ENCODE measurements around the gene TGFBR2.

DNA sequence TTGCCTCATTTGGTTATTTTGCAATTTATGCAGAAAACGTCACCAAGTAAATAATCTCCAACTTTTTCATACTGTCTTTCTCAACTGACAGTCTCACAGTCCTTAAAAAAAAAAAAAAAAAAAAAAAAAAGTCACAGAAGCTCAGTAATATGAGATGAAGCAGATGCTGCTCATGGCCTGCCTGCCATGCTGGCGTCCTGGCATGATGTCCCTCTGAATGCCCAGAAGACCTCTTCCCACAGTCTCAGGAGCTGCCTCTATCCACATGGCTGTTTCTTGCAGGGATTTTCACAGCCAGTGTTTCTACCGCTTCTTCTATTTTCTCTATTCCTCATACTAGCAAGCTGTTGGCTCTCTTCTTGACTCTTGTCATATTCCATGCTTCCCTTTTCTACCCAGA, 87.7 kb downstream of the TGFBR2 start:
- TF ChIP-seq POLR2A (IDR thresholded peaks at IDR 0.05) (no peak), POLR2AphosphoS5 (IDR thresholded peaks at IDR 0.05) (no peak)
- TF ChIP-seq, protein P1, sequence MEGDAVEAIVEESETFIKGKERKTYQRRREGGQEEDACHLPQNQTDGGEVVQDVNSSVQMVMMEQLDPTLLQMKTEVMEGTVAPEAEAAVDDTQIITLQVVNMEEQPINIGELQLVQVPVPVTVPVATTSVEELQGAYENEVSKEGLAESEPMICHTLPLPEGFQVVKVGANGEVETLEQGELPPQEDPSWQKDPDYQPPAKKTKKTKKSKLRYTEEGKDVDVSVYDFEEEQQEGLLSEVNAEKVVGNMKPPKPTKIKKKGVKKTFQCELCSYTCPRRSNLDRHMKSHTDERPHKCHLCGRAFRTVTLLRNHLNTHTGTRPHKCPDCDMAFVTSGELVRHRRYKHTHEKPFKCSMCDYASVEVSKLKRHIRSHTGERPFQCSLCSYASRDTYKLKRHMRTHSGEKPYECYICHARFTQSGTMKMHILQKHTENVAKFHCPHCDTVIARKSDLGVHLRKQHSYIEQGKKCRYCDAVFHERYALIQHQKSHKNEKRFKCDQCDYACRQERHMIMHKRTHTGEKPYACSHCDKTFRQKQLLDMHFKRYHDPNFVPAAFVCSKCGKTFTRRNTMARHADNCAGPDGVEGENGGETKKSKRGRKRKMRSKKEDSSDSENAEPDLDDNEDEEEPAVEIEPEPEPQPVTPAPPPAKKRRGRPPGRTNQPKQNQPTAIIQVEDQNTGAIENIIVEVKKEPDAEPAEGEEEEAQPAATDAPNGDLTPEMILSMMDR (IDR thresholded peaks at IDR 0.05), result no peak
